Ovary (tissue), 9 donors: ENCODE results near the gene CFAP52. TPM values are rescaled to one million over a fixed set of nuclear protein-coding genes. Genes with fewer than 3 reads are reported as not detected.

Source experiments
- DNase-seq, 5 donors: peaks; one replicate each; pipeline ENCODE4 v3.0.0-alpha.2; 2019 to 2020
- H3K27ac ChIP-seq, 2 donors: fragments of 200-600 bp; one replicate each; pipeline versions ENCODE4 v1.5.1 to v1.8.0; 2019 to 2022
- H3K27me3 ChIP-seq: fragments of 200-600 bp; one replicate; pipeline ENCODE4 v1.8.0; 2022
- H3K36me3 ChIP-seq: fragments of 200-600 bp; sonication (generic); one replicate; pipeline ENCODE4 v1.5.1; 2019
- H3K4me1 ChIP-seq: one replicate; pipeline ENCODE4 v1.8.1; 2013; ENCODE audit warnings: mild to moderate bottlenecking, moderate library complexity; ENCODE audit not compliant: insufficient read depth
- H3K4me3 ChIP-seq: fragments of 200-600 bp; sonication (generic); one replicate; pipeline ENCODE4 v1.5.1; 2017
- H3K9me3 ChIP-seq, 2 donors: fragments of 200-600 bp in 1 of 2; sonication (generic) in 1 of 2; one replicate each; pipeline versions ENCODE4 v1.5.1 to v1.8.1; 2013 to 2019; ENCODE audit warnings: mild to moderate bottlenecking in 1 of 2, moderate library complexity in 1 of 2
- CTCF ChIP-seq, 3 donors: fragments of 450-650 bp in 2 of 3; fragments of 200-600 bp in 1 of 3; IDR thresholded peaks; one replicate each; pipeline versions ENCODE4 v1.5.1 to v1.8.0; 2016 to 2022; ENCODE audit warnings: antibody characterized with exemption in 3 of 3, mild to moderate bottlenecking in 1 of 3
- EP300 ChIP-seq: sonication (generic); formaldehyde crosslinking; IDR thresholded peaks from one replicate; pipeline ENCODE4 v1.6.1; 2017; ENCODE audit warnings: antibody characterized with exemption
- POLR2A ChIP-seq: fragments of 450-650 bp; IDR thresholded peaks from one replicate; pipeline ENCODE4 v1.6.1; 2017; ENCODE audit warnings: antibody characterized with exemption, mild to moderate bottlenecking, moderate library complexity
- WGBS, 3 donors: extraction: QIAGEN DNeasy Blood & Tissue Kit in 1 of 3; methylation state at CpG; one replicate each; pipeline versions ENCODE4 v1.1.5 to v1.1.7; 2013 to 2017; 5-methylcytosine and 5-hydroxymethylcytosine counted together
- intact Hi-C, 4 donors: fragments of 100-400 bp; cut with DNase I; formaldehyde crosslinking; loops; one replicate each; pipeline versions ENCODE4 v1.11.0 to v1.15.1; 2022 to 2023
- polyA plus RNA-seq, 2 donors: library from polyadenylated mRNA; stranded (reverse); fragments of 200-250 nt in 1 of 2; fragments of 350-450 nt in 1 of 2; fragmentation: Illumina TruSeq in 1 of 2; extraction: RNeasy Lipid Tissue Mini Kit (QIAGEN cat#74804) in 1 of 2; gene quantifications; one replicate each; pipeline ENCODE4 v1.2.3, GENCODE V29; 2013 to 2014
- total RNA-seq, 7 donors: library from RNA; depleted of rRNA in 2 of 7; stranded (reverse); fragments of >200 nt in 2 of 7; fragmentation: NEBNext Ultra II Directional in 3 of 7; extraction: Animal tissue kit (Norgen Biotek cat#: 25700) in 3 of 7; gene quantifications; one replicate each; pipeline versions ENCODE4 v1.1.0 to v1.2.4, GENCODE V29; 2016 to 2023
- donor health status: DM: no; HTN: no; CAD: no; lungs with moderate emphysema.
- donor health status: DM: no; HTN: no; CAD: no.
- donor health status: Bipolar disorder and iron deficiency.
- donor health status: DM: yes; HTN: yes; CAD: no.
- donor health status: DM: no; HTN: no; CAD: no.
- donor health status: DM: yes; HTN: yes; CAD: no.

The CFAP52 gene
- total and polyA plus RNA-seq, 9 donors, result 0.18 to 46.6 (median 1.1) TPM

DNA sequence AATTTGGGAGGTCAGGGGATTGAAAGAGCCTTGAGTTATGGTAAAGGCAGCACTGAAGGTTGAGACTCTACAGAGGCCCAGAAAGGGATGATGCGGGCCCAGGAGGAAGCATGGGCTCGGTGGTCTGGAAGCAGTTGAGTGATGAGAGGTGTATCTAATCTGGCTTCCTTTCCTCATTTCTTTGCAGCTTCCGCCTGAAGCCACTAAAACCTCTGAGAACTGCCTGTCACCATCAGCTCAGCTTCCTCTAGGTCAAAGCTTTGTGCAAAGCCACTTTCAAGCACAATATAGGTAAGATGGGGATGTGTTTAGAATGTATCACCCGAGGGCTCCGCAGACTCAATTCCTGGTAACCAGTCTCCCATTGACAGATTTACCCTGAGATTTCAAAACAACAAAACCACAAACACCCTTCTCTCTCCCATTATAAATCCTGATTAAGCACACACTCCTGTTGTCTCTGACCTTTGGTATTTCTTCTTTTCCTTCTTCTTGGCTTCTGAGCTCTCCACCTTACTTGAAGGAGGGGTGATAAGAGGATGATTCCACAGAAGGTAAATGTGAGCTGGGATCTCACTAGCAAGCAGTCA lies 90.1 kb downstream of the CFAP52 start:
- no peaks in the 10 kb centered on the region for H3K36me3 ChIP-seq
- no peaks in the 10 kb centered on the region for H3K27me3 ChIP-seq
- no peak overlapping the region for H3K27ac ChIP-seq
- intact Hi-C loops, result no loop called here
- no peak overlapping the region for H3K4me3 ChIP-seq
- WGBS, 3 donors, result 79 to 82% (median 80%) methylated on average over 5 of the region's 5 CpGs
- H3K4me1 ChIP-seq, result no peaks in the 10 kb centered on the region
- H3K9me3 ChIP-seq, result no peaks in the 10 kb centered on the region
- TF ChIP-seq CTCF (IDR thresholded peaks at IDR 0.05) (no peak), EP300 (no peak), POLR2A (no peak)
- no peak for DNase-seq

- WGBS, 3 donors, result 49 to 67% (median 56%) methylated on average over 6 of the region's 6 CpGs
- Histone ChIP-seq H3K27me3 (no peaks in the 10 kb centered on the region), H3K36me3 (no peaks in the 10 kb centered on the region), H3K9me3 (no peaks in the 10 kb centered on the region), H3K4me1 (no peaks in the 10 kb centered on the region), H3K4me3 (no peak overlapping the region), H3K27ac (no peak overlapping the region)
- DNase-seq, result no peak
- intact Hi-C loops, result no loop called here
- TF ChIP-seq POLR2A (no peak), CTCF (IDR thresholded peaks at IDR 0.05) (no peak)
These were observed 92.1 kb downstream of the CFAP52 start for GRCh38 chr17:9668517-9668916.

GRCh38 chr17:9669551-9670008 lies 93.1 kb downstream of the CFAP52 start:
- no peak for TF ChIP-seq EP300
- no peak for TF ChIP-seq POLR2A
- TF ChIP-seq CTCF (IDR thresholded peaks at IDR 0.05), result no peak
- Histone ChIP-seq H3K4me3 (no peak overlapping the region), H3K9me3 (no peaks in the 10 kb centered on the region), H3K27me3 (no peaks in the 10 kb centered on the region), H3K27ac (no peak overlapping the region), H3K36me3 (no peaks in the 10 kb centered on the region), H3K4me1 (no peaks in the 10 kb centered on the region)
- intact Hi-C loops, result no loop called here
- WGBS, 3 donors, result 76 to 80% (median 79%) methylated on average over 6 of the region's 6 CpGs
- no peak for DNase-seq

DNA sequence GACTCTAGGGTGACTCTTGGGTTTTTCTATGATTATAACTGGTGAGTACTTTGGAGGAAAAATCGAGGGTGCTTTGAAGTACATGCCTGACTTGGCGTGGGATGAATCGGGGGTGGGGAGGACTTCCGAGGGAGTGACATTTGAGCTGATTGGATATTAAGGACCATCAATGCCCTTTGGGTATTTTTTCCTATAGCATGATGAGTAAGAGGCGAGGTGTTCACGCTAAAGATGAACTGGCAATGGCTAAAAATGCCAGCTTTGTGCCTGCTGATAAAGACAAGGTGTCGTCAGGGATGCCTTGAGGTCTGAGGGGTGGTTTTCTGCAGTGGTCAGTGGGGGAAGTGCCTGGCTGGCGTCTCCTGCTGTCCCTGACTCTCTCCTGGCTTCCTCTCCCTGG lies 94.2 kb downstream of the CFAP52 start:
- Histone ChIP-seq H3K4me3 (no peak overlapping the region), H3K36me3 (no peaks in the 10 kb centered on the region), H3K4me1 (no peaks in the 10 kb centered on the region), H3K27me3 (no peaks in the 10 kb centered on the region), H3K27ac (no peak overlapping the region), H3K9me3 (no peaks in the 10 kb centered on the region)
- 63 to 68% (median 68%) methylated on average over 8 of the region's 8 CpGs for WGBS, 3 donors
- TF ChIP-seq CTCF (IDR thresholded peaks at IDR 0.05), result no peak
- TF ChIP-seq EP300, result no peak
- no peak for TF ChIP-seq POLR2A
- no peak for DNase-seq
- intact Hi-C loops, result no loop called here
